A204.1 (cell line): ENCODE data around the gene PTPRO.
A peak's percentile ranks its signal among the peaks of the same experiment; 100 is the strongest.

Experiments used
- FAIRE-seq: peaks from 2 replicates; lab custom pipeline; 2012; peaks lifted over from hg19 to GRCh38; lab: Jason Lieb, UNC

The PTPRO gene

GRCh38 chr12:15527201-15528080, 205.1 kb downstream of the PTPRO start:
- FAIRE-seq: no peak

GRCh38 chr12:15528666-15529065, 206.4 kb downstream of the PTPRO start:
- FAIRE-seq: no peak

- FAIRE-seq: peak; percentile 40
These were observed 208.1 kb downstream of the PTPRO start for GRCh38 chr12:15530361-15530760.

- no peak for FAIRE-seq
These were observed 210.2 kb downstream of the PTPRO start for GRCh38 chr12:15532364-15532977.

GRCh38 chr12:15534322-15534721, 212.0 kb downstream of the PTPRO start:
- no peak for FAIRE-seq

GRCh38 chr12:15534874-15535273, 212.6 kb downstream of the PTPRO start:
- no peak for FAIRE-seq

GRCh38 chr12:15535352-15535781, 213.1 kb downstream of the PTPRO start:
- FAIRE-seq: no peak

- no peak for FAIRE-seq
These were observed 214.1 kb downstream of the PTPRO start for GRCh38 chr12:15536446-15536845.

- no peak for FAIRE-seq
These were observed 216.6 kb downstream of the PTPRO start for GRCh38 chr12:15538881-15539280.

GRCh38 chr12:15540005-15540404, 217.7 kb downstream of the PTPRO start:
- FAIRE-seq: no peak

GRCh38 chr12:15540469-15540872, 218.2 kb downstream of the PTPRO start:
- no peak for FAIRE-seq

- FAIRE-seq: no peak
These were observed 219.8 kb downstream of the PTPRO start for GRCh38 chr12:15541996-15542631.

- FAIRE-seq: no peak
These were observed 221.0 kb downstream of the PTPRO start for GRCh38 chr12:15543347-15543746.

- no peak for FAIRE-seq
These were observed 222.3 kb downstream of the PTPRO start for GRCh38 chr12:15544589-15544988.

GRCh38 chr12:15545334-15545733, 223.0 kb downstream of the PTPRO start:
- no peak for FAIRE-seq

- no peak for FAIRE-seq
These were observed 223.9 kb downstream of the PTPRO start for GRCh38 chr12:15546102-15546701.

- FAIRE-seq: no peak
These were observed 224.8 kb downstream of the PTPRO start for GRCh38 chr12:15547063-15547462.

- FAIRE-seq: no peak
These were observed 225.4 kb downstream of the PTPRO start for GRCh38 chr12:15547691-15548090.

GRCh38 chr12:15550793-15551192, 228.5 kb downstream of the PTPRO start:
- FAIRE-seq: no peak

GRCh38 chr12:15555446-15555845, 233.1 kb downstream of the PTPRO start:
- FAIRE-seq: no peak

GRCh38 chr12:15556411-15557102, 234.2 kb downstream of the PTPRO start:
- FAIRE-seq: no peak

GRCh38 chr12:15558915-15559528, 236.7 kb downstream of the PTPRO start:
- FAIRE-seq: no peak
